ENCODE data around the gene GNAS.
"Not testable (repeated sequence)": the region's sequence is repeated elsewhere in the genome, so short reads cannot be mapped to it uniquely, and the experiment has no call there.

The GNAS gene

DNA sequence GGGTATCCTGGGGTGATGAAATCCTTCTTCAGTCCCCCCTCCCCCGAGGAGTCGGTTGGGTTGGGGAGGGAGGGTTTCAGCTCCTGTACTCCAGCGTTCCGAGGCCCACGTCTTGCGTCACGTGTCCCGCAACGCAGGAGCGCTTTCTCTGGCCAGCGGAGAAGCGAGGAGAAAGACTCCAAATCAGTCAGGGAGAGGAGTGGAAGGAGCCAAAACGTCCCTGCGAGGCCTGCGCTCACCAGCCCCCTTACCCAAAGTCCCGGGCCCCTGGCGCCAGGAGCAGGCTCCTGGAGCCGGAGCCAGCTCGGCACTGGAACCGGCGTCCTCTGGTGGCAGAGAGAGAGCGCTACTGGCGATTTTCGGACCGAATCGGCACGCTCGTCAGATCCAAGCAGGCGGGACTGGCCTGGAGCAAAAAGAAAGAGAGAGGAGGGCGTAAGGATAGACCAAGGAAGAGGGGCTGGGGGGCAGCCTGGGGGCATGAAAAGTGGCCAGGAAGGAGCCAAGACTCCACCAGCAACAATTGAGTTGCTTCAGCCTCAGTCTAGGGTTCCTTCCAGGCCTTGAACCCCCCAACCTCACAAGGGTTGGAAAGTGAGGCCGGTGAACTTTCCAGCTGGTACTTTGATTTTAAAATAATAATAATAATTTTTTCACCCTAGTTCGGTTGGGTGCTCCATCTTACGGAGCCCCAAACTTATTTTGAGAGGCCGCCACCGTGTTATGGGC lies at the start of gene GNAS:
TSS of gene GNAS (plus strand) at position 174 of the 729 bp plus-strand sequence.
- DNase-seq, result no peak

DNA sequence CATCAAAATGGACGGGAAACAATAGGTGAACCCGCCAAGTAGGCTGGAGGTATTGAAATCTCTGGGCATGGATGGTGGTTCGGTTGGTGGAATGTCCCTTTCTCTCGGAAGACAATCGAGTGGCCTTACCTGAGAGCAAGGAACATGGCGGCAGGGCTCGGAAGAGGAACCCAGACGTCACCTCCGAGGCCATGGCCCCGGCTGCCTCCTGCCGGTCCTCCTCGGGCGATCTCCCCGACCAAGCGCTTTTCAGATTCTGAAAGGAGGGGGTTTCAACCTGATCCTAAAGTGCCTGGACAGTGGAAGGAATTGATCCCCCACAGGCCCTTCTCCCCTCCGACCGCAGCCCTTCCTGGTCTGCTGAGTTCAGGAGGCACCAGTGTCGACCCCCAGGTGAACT lies 49.0 kb upstream of the GNAS start:
- no peak for DNase-seq

DNA sequence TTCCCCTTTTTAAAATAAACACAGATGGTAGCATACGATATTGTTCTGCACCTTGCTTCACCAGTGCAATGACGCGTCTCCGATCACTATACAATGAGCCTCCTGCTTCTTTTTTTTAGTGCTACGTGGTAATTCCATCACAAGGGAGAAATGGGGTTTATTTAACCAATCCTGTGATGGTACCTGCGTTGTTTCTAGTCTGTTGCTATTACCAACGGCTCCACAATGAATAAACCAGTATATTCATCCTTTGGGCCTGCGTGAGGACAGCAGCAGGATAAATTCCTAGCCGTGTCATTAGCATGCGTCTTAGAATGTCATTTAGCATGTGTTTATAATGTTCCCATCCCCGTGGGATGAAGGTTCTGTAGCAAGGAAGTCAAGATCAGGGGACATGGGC lies 44.7 kb upstream of the GNAS start:
- DNase-seq, result no peak

DNA sequence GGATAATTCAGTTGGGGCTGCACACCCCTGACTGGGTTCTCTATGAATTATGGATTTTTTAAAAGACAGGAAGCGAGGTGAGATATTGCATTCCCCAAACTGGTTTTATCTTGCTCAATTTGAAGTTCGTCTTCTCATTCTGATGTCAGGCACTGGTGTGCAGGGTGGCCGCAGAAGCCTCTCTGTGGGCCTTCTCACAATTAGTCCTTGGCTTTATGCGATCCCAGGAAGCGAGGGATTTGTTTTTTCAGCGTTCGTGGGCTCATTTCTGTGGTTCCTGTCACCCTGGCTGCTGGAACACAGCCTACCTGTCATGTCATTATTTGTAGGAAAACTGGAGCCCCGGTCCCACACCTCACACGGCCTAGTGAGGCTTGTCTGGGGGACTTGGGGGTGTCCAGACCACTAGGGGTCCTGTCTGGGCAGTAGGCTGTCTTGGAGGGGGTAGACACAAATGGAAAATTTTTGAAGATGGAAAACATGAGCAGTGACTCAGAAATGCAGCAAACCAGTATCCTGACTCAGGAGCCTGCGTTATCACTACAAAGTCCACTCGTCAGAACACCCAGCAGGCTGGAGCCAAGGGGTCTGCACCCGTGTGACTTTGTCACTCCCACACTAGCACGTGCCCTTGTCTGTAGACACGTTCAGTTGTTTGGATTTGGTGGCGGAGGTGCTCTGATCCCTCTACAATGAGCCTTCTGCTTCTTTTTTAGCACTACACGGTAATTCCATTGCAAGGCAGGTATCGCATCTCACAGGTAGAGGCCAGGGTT lies 44.1 kb upstream of the GNAS start:
- DNase-seq, result no peak

DNA sequence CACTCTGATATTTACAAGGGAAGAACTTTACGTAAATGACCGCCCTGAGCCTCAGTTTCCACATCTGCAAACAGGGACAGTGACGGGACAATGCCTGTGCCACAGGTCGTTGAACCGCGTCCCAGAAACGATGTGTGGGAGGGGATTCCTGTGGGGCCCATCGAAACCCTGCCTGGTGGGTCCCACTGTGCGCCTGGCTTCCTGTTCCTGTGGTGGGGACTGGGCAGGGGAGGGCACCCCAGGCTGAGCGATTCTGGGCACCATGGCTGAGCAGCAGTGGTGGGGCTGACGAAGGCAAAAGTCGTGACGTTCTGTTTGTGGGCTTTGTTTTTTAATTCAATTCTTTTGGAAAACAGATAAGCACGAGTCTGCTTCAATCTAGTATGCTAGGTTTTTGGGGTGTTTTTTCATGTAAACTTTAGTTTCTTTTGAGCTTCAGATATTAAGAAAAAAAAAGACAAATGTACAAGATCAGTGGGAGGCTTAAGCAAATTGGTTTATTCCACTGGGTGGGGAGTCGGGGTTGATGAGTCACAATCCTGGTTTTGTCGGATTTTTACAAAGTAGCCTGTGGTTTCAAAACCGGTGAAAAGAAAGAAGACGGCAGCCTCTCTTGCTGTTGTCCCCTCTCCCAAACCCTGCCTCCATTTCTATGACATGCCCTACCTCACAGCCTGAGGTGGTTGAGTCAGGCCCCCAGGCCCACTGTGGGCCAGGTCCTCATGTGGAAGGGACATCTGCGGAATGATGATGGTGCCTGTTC lies 42.2 kb upstream of the GNAS start:
- DNase-seq, result no peak

DNA sequence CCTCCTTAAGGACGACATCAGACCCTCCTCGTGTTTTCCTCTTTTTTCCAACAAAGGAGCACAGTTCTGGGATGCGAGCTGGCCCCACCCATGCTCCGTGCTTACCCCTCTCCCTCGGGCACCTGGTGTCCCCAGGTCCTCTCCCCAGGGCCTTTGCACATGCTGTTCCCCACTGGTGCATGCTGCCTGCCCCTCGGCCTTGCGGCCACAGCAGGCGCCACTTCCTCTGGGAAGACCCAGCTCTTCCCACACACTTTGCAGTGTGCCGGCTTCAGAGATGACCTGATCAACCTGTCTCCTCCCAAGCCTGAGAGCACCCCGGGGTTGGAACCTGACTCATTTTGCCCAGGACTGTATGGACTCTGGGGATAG lies 41.7 kb upstream of the GNAS start:
- DNase-seq, result no peak

DNA sequence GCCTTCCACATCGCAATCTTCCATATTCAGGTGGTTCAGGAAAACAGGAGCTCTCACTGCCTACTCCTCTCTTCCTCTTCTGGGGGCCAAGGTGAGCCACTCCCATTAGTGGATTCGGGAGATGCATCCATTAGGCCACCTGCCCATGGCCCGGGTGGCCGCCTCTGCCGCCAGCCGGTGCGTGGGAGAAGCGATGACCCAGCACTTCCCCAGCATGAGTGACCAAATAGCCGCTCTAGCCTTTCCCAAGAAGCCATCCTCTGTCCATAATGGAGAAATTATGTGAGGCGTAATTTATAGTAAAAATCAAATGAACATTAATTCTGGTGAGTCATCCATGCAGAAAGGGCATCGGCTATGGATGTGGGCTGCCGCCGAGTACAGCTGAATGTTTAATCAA lies 41.2 kb upstream of the GNAS start:
- no peak for DNase-seq

DNA sequence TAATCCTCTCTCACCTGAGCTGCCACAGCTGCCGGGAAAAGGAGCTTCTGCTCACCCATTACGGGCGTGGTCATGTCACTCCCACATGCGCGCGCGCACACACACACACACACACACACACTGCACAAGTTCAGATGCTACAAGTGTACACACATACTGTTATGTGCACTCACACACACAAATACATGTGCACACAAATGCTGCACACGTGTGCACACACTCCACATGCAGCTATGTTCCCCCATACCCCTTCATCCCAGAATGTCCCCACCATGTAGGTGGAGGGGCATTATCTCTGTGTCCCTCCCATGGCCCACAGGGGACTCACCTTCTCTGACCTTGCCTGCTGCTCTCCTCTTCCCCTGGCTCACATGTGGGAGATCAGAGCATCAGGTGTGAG lies 39.1 kb upstream of the GNAS start:
- no peak for DNase-seq

DNA sequence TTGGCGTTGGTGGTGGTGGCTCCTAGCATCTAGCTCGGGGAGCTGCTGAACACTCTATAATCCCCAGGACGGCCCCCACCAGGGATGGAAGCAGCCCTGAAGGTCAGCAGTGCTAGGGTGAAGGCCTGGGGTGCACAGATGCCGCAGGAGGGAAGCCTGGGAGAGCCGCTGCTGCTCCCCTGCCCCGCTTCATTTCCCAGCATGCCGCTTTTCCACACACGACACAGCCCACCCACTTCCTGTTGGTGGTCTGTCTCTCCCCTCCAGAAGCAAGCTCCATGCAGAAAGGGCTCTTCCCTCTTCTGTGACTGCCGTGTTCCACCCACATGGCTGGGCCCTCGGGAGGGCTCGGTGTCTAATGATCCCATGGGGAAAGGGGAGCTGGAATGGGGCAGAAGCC lies 37.1 kb upstream of the GNAS start:
- no peak for DNase-seq

DNA sequence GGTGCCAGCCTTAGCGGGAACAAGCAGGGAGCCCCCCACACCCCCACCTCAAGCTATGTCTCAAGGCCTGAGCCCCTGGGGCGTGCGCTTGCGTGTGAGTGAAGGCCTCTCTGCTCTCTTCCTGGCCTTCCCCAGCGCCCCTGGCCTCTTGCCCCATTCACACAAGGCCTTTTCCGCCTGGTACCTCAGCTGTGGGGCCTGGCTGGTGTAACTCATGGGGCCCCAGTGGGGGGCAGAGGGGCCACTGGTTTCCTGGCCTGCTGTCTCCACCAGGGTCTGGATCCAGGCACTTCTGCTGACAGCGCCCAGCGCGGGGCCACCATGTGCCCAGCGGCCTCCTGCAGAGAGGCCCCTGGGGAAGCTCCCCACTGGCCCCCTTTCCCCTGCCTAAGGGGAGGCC lies 36.5 kb upstream of the GNAS start:
- DNase-seq, result no peak

DNA sequence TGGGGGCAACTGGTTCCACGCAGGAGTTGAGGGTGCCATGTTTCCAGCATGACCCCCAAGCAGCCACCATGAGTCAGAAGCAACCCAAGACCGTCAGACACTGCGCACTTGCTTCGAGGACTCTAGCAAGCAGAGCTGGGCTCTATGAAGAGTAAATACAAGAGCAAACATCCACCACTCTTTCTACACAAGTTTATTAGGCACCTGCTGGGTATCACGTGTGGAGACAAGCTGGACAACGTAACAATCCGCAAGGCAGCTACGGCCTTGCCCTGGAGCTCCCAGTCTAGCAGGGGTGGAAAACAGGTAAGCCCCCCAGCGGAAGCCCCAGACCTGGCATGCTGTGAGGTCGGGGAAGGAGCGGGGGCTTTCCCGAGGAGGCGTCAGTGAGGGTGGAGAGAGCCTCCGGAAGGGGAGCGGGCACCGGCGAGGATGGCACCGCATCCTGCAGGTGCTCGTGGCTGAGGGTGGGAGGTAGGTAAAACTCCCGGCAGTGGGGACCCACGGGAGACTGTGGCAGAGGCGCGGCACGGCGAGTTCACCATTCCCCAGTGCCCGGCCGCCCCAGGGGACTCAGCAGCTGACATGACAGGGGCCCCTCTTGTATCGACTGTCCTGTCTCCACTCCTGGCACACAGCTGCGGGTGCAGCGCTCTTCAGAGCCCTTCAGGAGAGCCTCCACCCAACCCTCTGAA lies 35.4 kb upstream of the GNAS start:
- DNase-seq, result no peak

DNA sequence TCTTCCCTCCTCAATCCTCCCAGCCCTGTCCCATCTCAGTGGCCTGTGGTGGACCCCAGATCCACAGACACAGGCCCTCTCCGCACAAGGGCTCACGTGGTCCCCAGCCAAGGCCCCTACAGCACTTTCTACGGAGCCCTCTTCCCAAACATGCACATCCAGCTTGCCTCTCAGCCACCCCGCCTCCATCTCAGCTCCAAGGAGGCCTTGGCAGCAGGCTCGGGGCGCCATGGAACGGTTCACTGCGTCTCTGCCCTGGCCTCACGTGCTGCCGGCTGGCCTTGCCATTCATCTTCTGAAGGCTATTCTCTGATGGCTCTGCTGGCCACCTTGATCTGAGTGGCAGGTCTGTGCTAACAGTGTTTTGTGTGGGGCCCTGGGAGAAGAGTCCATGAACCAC lies 34.8 kb upstream of the GNAS start:
- DNase-seq, result no peak

DNA sequence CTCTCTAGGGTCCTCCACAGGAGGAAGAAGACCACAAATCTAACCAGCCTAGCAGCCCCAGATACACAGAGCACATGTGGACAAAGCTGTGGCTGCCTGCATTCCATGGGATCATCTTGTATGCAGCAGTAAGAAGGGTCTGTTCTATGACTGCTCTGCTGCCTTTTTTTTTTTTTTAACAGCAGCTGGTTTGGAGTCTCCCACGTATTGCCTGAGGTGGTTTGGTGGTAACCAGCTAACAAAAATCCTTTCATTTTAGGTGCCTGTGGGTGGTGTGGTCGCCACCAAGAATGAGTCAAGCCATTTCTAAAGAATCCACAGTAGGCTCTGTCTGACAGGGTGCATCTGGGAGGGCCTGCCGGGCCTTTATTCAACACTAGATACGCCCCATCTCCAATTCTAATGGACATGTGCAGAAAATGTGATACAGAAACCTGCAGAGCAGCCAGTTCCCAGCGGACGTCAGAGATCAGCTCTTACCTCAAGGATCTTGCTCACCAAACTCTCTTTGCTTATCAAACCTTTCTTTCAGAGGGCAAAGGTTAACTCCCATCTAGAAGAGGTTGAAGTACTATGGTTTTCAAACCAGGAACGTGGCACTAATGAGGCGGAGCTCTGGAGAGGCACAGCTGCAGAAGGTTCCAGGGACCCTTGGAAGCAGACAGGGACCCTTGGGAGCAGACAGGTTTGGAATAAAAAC lies 33.8 kb upstream of the GNAS start:
- DNase-seq, result no peak

DNA sequence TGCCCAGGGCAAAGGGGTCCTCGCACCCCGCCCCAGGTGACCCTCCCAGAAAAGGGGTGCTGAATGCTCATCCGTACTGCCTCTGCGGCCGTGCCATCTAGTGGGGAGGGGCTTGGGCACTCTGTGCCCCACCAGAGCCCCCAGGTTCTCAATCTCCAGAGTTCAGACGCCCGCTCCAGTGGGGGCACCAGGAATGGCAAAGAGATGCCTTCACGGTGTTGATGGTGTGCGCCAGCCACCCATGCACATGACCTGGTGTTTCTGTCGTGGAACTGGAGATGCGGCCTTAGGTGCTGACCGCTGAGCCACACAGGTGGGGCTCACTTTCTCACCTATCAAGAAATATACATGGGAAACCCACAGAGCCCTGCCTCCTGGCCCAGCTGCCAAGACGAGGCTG lies 32.6 kb upstream of the GNAS start:
- no peak for DNase-seq

DNA sequence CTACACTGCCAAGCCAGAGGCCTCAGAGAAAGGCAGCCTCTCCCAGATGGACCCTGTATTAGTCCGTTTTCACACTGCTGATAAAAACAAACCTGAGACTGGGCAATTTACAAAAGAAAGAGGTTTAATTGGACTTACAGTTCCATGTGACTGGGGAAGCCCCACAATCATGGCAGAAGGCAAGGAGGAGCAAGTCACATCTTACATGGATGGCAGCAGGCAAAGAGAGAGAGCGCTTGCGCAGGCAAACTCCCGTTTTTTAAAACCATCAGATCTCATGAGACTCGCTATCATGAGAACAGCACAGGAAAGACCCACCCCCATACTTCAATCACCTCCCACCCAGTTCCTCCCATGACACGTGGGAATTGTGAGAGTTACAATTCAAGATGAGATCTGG lies 32.0 kb upstream of the GNAS start:
- not testable (repeated sequence) for DNase-seq

DNA sequence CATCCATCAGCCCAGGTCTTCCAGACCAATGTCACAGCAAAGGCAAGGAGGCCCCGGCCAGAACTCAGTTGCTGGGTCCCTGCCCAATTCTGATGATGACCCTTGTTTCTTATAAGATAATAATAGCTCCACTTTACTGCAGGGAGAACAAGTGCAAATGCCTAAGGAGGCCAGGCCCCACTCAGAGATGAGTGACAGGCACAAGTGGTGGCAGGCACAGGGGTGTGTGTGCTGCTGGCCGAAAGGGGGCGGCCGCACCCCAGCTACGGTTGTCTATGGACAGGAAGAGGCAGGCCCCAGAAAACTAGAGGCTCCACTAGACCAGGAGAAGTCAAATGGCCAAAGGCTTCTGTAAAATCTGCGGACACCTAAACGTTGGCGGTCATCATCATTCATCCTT lies 30.4 kb upstream of the GNAS start:
- no peak for DNase-seq

DNA sequence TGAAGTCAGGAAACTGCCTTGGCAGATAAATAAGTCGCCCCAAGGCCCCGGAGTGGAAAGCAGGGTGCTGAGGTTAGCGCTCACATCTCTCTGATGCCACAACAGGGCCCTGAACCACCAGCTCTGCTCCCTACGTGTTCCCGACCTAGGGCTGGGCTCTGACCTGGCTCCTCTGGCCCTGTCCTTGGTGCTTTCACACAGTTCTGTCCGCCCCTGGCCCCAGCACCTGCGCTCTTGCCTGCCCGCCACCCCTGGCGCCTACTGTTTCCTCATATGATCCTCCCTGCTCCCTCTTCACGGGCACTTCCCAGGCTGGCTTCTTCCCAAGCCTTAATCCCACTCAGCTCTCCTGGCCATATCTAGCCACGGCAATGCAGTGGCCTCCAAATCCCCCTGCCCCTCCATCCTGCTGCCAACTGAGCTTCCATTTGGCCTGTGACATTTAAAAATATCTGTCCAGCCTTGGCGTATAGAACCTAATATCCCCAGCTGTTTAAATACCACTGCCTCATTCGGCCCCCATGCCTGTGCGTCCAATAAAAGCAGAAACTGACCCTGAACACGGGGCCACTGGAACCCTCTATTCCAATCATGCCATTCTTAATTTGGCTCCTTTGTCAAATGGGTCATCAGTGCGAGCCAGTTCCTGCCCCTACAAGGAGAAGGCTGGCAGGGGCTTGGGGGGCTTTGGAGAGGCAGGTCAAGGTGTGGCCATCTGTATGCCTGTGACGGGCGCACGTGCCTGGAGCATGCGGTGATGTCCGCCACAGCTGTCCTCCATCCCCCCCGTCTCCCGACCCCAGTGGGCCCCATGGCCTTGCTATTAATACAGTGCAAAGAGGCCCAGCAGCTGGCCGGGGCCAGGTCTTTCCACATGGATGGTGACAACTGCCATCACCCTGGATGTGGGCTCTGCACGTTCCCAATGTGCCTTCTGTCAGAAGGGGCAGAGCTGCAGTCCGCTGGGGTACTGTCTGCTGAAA lies 29.5 kb upstream of the GNAS start:
- DNase-seq, result no peak

DNA sequence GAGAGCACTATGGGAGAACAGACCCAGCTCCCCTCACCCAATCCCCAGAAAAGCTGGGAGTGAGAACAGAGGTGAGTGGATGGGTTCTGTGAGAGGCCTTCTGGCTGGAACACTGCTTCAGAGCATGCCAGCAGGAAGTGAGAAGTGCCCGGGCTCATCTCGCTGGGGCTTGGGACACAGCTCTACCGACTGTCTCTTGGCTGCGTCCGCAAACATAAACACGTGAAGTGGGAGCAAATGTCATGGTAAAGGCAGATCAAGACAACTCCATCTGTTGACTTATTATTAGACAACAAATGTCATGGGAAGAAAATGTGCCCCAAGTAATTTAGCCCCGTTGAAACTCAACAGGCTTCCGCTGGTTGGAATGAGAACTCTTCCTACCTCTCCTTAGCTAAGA lies 27.7 kb upstream of the GNAS start:
- DNase-seq, result no peak

DNA sequence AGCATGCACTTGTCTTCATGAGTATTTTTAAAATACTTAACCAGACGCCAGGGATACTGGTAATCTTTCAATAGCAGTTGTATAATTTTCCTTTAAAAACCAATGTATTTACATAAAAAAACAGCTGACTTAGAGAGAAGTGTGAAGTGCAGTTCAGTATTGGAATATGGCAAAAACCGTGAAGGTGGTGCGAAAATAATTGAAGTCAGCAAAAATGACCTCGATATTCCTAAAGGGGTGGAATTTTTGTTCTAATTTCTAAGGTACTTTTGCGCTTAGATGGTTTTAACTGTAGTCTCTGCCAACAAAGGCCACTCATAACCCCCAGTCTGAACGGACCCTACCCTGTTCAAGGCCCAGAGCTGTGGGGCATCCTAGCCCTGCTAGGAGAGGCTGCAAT lies 27.1 kb upstream of the GNAS start:
- DNase-seq, result no peak

DNA sequence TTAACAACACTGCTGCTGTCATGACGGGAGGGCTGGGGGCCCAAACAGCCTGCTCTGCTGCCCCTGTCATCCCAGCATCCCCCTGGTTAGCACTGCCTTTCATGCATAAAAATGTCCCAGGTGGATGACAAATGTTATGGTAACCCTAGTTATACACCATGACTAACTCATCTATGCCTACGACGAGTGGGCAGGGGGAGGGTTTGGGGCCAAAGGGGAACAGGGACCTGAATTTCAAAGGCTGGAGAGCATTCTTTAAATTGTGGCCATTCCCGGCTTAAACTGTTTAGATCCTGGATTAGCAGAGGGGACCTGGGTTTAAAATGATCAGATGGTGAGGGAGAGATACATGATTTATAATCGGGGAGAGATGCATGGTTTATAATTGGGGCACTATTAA lies 26.2 kb upstream of the GNAS start:
- no peak for DNase-seq

DNA sequence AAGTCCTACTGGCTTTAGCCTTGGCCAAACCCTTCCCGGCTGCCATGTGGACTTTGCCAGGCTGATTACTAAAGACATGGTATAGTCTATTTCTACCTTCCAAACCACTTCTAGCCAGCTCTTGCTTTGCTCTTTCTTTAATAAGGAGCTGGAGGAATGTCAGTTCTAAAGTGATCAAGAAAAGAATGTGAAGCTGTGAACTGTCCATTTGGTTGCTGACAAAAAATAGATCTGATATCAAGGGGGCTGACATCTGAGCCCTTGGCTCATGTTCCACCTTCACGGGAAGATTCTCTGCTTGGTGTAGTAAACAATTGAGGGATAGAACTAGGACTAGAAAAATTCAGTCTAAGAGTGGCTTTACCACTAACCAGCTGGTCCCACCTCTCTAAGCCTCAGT lies 24.4 kb upstream of the GNAS start:
- DNase-seq, result no peak

DNA sequence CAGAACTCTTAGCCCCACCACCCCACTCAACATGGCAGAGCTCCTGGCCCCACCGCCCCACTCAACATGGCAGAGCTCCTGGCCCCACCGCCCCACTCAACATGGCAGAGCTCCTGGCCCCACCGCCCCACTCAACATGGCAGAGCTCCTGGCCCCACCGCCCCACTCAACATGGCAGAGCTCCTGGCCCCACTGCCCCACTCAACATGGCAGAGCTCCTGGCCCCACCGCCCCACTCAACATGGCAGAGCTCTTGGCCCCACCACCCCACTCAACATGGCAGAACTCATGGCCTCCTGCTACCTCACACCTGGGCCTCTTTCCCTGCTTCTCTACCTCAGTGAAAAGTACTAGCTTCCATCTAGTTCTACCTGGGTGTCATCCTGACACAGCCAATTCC lies 23.7 kb upstream of the GNAS start:
- DNase-seq, result not testable (repeated sequence)

Measured in SHP77 treated with DMSO at 0.1 percent for 48 hours (cell line).